Activated B cell treated with CpG ODN at 0.5 μM for 24 hours (primary cell): Measurements from ENCODE around the gene SNX4. TPM values are rescaled to one million over a fixed set of nuclear protein-coding genes. Genes with fewer than 3 reads are reported as not detected.

Experiments
- total RNA-seq: library from RNA; stranded (reverse); gene quantifications from 2 replicates; pipeline ENCODE4 v1.2.3, GENCODE V29; 2022

The SNX4 gene
- total RNA-seq, 1 donor from 2014 or later = 30.2 TPM

Other genes with a start within 250 kb of the SNX4 start
- 46.6 and 57.6 TPM in 2 replicates for gene ZNF148, start 144.9 kb downstream of the SNX4 start, total RNA-seq
- 15.8 and 17.5 TPM in 2 replicates for gene OSBPL11, start 75.3 kb upstream of the SNX4 start, total RNA-seq